ENCODE data around the gene CUL3. TPM values are rescaled to one million over a fixed set of nuclear protein-coding genes. Genes with fewer than 3 reads are reported as not detected.

The CUL3 gene
- total RNA-seq, 1 donor from 2014 or later = 104 TPM

DNA sequence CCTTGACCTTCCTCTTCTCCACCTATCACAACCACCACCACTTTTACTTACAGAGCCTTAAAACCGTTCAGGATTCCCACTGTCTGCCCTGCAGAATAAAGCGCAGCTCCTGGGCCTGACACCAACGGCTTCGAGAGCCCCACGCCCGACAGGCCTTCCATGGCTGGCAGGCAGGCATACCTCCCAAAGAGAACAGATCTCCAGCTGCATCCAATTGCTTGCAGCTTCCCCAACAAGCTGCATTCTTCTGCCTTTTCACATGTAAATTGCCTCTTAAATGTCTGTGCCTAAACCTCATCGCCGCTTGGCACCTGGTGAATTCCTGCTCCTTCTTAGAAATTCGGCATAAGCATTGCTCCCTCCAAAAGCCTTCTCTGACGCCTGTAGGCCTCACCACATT is 151.7 kb downstream of the CUL3 start:
- H3K4me1 Mint-ChIP-seq (ENCODE audit: low read depth) = peaks cover 3% of the 10 kb centered on the region
- DNase-seq (ENCODE audit: low spot score, unreplicated experiment) = no peak
- H3K36me3 Mint-ChIP-seq (ENCODE audit: insufficient read depth) = no peaks in the 10 kb centered on the region
- H3K9me3 Mint-ChIP-seq (ENCODE audit: low read depth) = peaks cover 9% of the 10 kb centered on the region
- no peak overlapping the region for H3K4me3 Mint-ChIP-seq (ENCODE audit: low read depth)
- no peak overlapping the region for H3K27ac Mint-ChIP-seq
- TF ChIP-seq, protein P1, sequence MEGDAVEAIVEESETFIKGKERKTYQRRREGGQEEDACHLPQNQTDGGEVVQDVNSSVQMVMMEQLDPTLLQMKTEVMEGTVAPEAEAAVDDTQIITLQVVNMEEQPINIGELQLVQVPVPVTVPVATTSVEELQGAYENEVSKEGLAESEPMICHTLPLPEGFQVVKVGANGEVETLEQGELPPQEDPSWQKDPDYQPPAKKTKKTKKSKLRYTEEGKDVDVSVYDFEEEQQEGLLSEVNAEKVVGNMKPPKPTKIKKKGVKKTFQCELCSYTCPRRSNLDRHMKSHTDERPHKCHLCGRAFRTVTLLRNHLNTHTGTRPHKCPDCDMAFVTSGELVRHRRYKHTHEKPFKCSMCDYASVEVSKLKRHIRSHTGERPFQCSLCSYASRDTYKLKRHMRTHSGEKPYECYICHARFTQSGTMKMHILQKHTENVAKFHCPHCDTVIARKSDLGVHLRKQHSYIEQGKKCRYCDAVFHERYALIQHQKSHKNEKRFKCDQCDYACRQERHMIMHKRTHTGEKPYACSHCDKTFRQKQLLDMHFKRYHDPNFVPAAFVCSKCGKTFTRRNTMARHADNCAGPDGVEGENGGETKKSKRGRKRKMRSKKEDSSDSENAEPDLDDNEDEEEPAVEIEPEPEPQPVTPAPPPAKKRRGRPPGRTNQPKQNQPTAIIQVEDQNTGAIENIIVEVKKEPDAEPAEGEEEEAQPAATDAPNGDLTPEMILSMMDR (IDR thresholded peaks at IDR 0.05; ENCODE audit: unreplicated experiment) = no peak
- no peaks in the 10 kb centered on the region for H3K27me3 Mint-ChIP-seq

DNA sequence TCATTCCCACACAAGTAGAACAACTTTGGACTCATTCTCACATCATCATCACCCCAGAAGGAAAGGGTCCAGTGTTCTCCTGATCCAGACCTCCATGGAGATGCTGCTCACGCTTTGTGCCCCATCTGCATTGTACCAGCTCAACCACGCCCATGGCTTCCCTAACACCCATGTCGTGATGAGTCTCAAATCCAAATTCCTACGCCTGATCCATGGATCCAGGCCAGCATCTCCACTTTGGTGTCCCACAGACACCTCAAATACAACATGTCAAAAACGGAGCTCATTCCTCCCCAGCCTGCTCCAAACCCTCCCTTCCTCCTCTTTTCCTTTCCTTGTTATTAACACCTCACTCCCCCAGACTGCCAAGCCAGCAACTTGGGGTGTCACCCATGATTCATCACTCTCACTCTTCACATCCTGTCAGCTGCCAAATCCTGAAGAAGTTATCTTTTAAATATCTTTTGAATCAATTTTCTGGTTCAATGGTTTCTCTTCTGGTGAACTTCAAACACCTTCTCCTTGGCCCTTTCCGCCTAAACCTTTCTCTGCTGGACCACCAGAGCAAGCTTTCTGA is 153.1 kb downstream of the CUL3 start:
- H3K36me3 Mint-ChIP-seq (ENCODE audit: insufficient read depth) = no peaks in the 10 kb centered on the region
- H3K27me3 Mint-ChIP-seq = no peaks in the 10 kb centered on the region
- peaks cover 3% of the 10 kb centered on the region for H3K4me1 Mint-ChIP-seq (ENCODE audit: low read depth)
- no peak for DNase-seq (ENCODE audit: low spot score, unreplicated experiment)
- peaks cover 9% of the 10 kb centered on the region for H3K9me3 Mint-ChIP-seq (ENCODE audit: low read depth)
- H3K4me3 Mint-ChIP-seq (ENCODE audit: low read depth) = no peak overlapping the region
- H3K27ac Mint-ChIP-seq = no peak overlapping the region
- TF ChIP-seq, protein P1 (IDR thresholded peaks at IDR 0.05; ENCODE audit: unreplicated experiment) = no peak

DNA sequence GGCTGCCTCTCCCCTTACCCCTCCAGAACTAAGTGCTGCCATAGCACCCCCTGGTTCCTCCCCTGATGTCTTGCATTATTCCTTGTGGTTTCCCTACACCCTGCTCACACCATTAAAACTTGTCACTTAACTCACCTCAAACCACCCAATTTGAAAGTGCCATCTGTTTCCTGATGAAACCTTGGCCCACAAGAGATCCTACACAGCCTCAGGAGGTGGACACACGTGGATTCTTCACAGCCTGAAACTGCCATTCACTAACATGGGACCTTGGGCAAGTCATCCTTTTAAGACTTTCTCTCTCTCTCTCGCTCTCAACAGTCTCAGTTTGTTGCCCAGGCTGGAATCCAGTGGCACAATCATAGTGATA is 155.7 kb downstream of the CUL3 start:
- Mint-ChIP-seq H3K27me3 (no peaks in the 10 kb centered on the region), H3K4me1 (ENCODE audit: low read depth) (peaks cover 3% of the 10 kb centered on the region), H3K9me3 (ENCODE audit: low read depth) (peaks cover 17% of the 10 kb centered on the region), H3K36me3 (ENCODE audit: insufficient read depth) (peaks cover 2% of the 10 kb centered on the region), H3K4me3 (ENCODE audit: low read depth) (no peak overlapping the region), H3K27ac (peak overlapping the region; percentile 84)
- DNase-seq (ENCODE audit: low spot score, unreplicated experiment) = no peak
- TF ChIP-seq, protein P1 (IDR thresholded peaks at IDR 0.05; ENCODE audit: unreplicated experiment) = no peak

DNA sequence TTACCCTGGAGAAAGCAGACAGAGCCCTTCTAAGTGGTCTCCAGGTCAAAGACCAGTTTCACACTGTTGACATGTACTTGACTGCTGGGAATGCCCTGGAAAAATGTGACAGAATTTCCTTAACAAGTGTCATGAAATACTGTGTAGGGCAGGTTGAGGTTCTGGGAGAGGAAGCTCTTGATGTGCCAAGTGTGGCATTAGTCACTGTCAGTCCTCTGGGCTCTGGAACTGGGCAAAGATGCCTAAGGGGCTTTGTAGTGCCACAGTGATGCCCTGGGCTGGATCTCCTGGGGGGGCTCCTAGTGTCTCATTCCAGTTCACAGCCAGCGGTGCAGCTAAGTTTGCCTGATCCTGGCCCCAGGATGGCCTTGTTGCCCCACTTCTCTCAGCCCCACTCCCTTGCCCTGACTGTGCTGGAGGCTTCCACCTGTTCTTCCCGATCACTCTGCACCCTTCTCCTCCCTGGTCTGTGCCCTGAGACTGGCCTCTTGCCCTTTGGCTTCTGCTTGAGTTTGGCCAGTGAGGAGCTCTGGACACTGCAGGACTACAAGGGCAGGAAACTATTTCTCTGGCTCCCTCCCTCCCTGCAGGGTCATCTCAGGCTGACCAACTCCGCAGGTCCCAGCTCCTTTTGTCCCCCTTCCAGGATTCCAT is 156.2 kb downstream of the CUL3 start:
- peaks cover 2% of the 10 kb centered on the region for H3K36me3 Mint-ChIP-seq (ENCODE audit: insufficient read depth)
- H3K27me3 Mint-ChIP-seq = no peaks in the 10 kb centered on the region
- no peak overlapping the region for H3K4me3 Mint-ChIP-seq (ENCODE audit: low read depth)
- DNase-seq (ENCODE audit: low spot score, unreplicated experiment) = no peak
- TF ChIP-seq, protein P1 (IDR thresholded peaks at IDR 0.05; ENCODE audit: unreplicated experiment) = no peak
- H3K9me3 Mint-ChIP-seq (ENCODE audit: low read depth) = peaks cover 19% of the 10 kb centered on the region
- no peak overlapping the region for H3K27ac Mint-ChIP-seq
- H3K4me1 Mint-ChIP-seq (ENCODE audit: low read depth) = peaks cover 3% of the 10 kb centered on the region

DNA sequence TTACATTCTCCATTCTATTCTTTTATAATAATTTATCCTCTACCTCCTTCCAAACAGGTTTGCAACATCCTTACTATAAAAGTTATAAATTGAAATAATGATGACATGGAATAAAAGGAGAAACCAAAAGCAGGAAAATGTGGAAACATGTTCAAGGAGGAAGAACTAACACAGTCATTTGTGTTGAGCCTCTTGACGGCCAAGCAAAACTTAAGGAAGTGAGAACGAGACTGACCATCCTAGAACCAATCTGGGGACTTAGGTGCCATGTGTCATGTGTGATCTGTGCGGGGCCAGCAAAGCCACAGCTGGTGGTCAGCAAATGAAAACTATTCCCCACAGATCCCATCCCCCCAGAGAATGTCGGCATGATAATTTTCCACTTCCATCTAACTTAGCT is 157.7 kb downstream of the CUL3 start:
- TF ChIP-seq, protein P1 (IDR thresholded peaks at IDR 0.05; ENCODE audit: unreplicated experiment) = no peak
- no peak for DNase-seq (ENCODE audit: low spot score, unreplicated experiment)
- Mint-ChIP-seq H3K9me3 (ENCODE audit: low read depth) (peaks cover 16% of the 10 kb centered on the region), H3K4me3 (ENCODE audit: low read depth) (no peak overlapping the region), H3K36me3 (ENCODE audit: insufficient read depth) (peaks cover 2% of the 10 kb centered on the region), H3K4me1 (ENCODE audit: low read depth) (no peaks in the 10 kb centered on the region), H3K27me3 (no peaks in the 10 kb centered on the region), H3K27ac (no peak overlapping the region)
